HCT116 (cell line): ENCODE results near the gene SPON1.

Source experiments
- EZH2 ChIP-seq: fragments of 200-600 bp; sonication (generic); IDR thresholded peaks from 2 replicates; pipeline ENCODE4 v1.6.1; 2017; ENCODE audit warnings: antibody characterized with exemption, mixed run types
- EZH2phosphoT487 ChIP-seq: fragments of 200-600 bp; IDR thresholded peaks from 2 replicates; pipeline ENCODE4 v1.6.1; 2018; ENCODE audit warnings: antibody characterized with exemption, borderline replicate concordance
- RAD21 ChIP-seq: IDR thresholded peaks from 2 replicates; pipeline ENCODE4 v1.6.1; 2012; ENCODE audit warnings: low read depth, mild to moderate bottlenecking
- SP1 ChIP-seq: IDR thresholded peaks from 2 replicates; pipeline ENCODE4 v1.6.1; 2012; ENCODE audit warnings: low read depth
- ZFX ChIP-seq: fragments of 450-650 bp; IDR thresholded peaks from 2 replicates; pipeline ENCODE4 v1.6.1; 2017
- TF ChIP-seq, protein P1 (sequence below), 3 experiments: fragments of 200-600 bp in 1 of 3; sonication (generic) in 1 of 3; IDR thresholded peaks in 2 of 3; conservative IDR thresholded peaks in 1 of 3; 2 replicates each; pipeline ENCODE4 v1.5.1; 2012 to 2017; ENCODE audit warnings: low read depth in 2 of 3, low read length in 2 of 3, antibody characterized with exemption in 1 of 3, borderline replicate concordance in 1 of 3, control low read depth in 1 of 3, mild to moderate bottlenecking in 1 of 3, mixed read lengths in 1 of 3, mixed run types in 1 of 3, moderate library complexity in 1 of 3; ENCODE audit not compliant: insufficient read depth in 1 of 3

DNA sequence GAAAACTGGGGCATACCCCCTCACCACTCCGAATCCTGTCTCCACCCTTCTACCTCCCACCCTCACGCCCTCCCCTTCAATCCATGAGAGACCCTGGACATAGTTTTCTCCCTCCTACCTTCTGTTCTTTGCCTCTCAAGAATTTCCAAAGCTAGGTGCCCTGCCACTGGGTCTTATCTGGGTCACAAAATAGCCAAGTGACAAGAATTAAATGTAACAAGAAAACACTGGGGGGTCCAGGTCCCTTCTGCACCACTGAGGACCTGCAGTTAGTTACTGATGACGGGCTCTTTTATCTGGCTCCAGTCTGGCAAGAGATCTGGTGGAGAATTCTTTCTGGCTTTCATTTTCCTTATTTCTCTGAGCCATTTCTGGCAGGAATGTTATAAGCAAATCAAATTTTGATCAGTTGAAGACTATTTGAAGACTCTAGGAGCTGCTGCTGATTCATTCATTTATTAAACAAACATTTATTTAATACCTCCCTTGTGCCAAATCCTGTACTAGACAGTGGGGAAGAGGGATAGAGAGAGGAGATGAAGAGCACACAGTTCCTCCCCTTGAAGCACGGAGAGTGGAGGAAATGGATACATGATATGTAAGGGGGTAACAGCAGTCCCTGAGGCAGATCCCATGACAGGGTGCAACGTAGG, 261.2 kb downstream of the SPON1 start:
- TF ChIP-seq, protein P1, sequence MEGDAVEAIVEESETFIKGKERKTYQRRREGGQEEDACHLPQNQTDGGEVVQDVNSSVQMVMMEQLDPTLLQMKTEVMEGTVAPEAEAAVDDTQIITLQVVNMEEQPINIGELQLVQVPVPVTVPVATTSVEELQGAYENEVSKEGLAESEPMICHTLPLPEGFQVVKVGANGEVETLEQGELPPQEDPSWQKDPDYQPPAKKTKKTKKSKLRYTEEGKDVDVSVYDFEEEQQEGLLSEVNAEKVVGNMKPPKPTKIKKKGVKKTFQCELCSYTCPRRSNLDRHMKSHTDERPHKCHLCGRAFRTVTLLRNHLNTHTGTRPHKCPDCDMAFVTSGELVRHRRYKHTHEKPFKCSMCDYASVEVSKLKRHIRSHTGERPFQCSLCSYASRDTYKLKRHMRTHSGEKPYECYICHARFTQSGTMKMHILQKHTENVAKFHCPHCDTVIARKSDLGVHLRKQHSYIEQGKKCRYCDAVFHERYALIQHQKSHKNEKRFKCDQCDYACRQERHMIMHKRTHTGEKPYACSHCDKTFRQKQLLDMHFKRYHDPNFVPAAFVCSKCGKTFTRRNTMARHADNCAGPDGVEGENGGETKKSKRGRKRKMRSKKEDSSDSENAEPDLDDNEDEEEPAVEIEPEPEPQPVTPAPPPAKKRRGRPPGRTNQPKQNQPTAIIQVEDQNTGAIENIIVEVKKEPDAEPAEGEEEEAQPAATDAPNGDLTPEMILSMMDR (IDR thresholded peaks at IDR 0.05 in 2 of 3, conservative IDR thresholded peaks at IDR 0.05 in 1 of 3; ENCODE audit: borderline replicate concordance in 1 of 3, insufficient read depth in 1 of 3, low read depth in 2 of 3, low read length in 2 of 3), result no peak
- TF ChIP-seq SP1, result no peak
- no peak for TF ChIP-seq EZH2
- no peak for TF ChIP-seq EZH2phosphoT487
- TF ChIP-seq RAD21, result no peak
- no peak for TF ChIP-seq ZFX
